ENCODE data around the gene PARL. TPM values are rescaled to one million over a fixed set of nuclear protein-coding genes. Genes with fewer than 3 reads are reported as not detected.

The PARL gene
- total and polyA plus RNA-seq, 2 donors (not counting 3 experiments of a cell fraction or from before 2014, with no cell fraction given) = 38.8 to 48.1 TPM

- intact Hi-C loops (cut with micrococcal nuclease) (loop anchor here (1.0 kb wide), 1 partner anchor 416 kb away; no protein-coding TSS in a partner anchor), dilution Hi-C loops (cut with MboI; ENCODE audit: extremely low pct_ligation_motif_present, low sequenced_read_pairs) (no loop called here)
- Histone ChIP-seq H3K27ac (ENCODE audit: insufficient read depth, low read depth, low read length) (no peak overlapping the region), H3K79me2 (ENCODE audit: control insufficient read depth, insufficient read depth, low read length) (peaks cover 31% of the 10 kb centered on the region), H4K20me1 (replicated peaks; ENCODE audit: control insufficient read depth, extremely low read depth, insufficient read depth, low read length) (no peaks in the 10 kb centered on the region), H3K9me3 (replicated peaks; ENCODE audit: control insufficient read depth, insufficient read depth, low read length) (no peaks in the 10 kb centered on the region), H3K27me3 (ENCODE audit: control insufficient read depth in 2 of 2, insufficient read depth in 2 of 2, low read length in 2 of 2) (no peaks in the 10 kb centered on the region), H3K36me3 (ENCODE audit: control insufficient read depth in 2 of 2, extremely low read depth in 1 of 2, insufficient read depth in 2 of 2, low read length in 2 of 2) (no peaks in the 10 kb centered on the region), H2AFZ (ENCODE audit: low read depth, low read length) (no peak overlapping the region), H3K9ac (replicated peaks; ENCODE audit: extremely low read depth, insufficient read depth, low read length) (no peak overlapping the region), H3K4me2 (ENCODE audit: insufficient read depth, low read length) (no peak overlapping the region), H3K4me3 (replicated peaks in 1 of 3; ENCODE audit: insufficient read depth in 1 of 3, low read depth in 1 of 3, low read length in 3 of 3) (no peak overlapping the region), H3K4me1 (ENCODE audit: control insufficient read depth, extremely low read depth, insufficient read depth, low read length) (peaks cover 11% of the 10 kb centered on the region), H3K9me1 (replicated peaks; ENCODE audit: control insufficient read depth, extremely low read depth, insufficient read depth, low read length) (no peaks in the 10 kb centered on the region)
- TF ChIP-seq EZH2 (IDR thresholded peaks at IDR 0.05; ENCODE audit: borderline replicate concordance, low read depth, low read length, severe bottlenecking) = no peak
- TF ChIP-seq FOS (IDR thresholded peaks at IDR 0.05; ENCODE audit: borderline replicate concordance, insufficient read depth, low read length) = no peak
- TF ChIP-seq POLR2A (IDR thresholded peaks at IDR 0.05; ENCODE audit: low read depth, low read length) = no peak
- TF ChIP-seq JUN (IDR thresholded peaks at IDR 0.05; ENCODE audit: borderline replicate concordance, insufficient read depth, insufficient read length, low read depth) = no peak
- no peak for TF ChIP-seq POLR2AphosphoS5 (IDR thresholded peaks at IDR 0.05; ENCODE audit: insufficient read depth, low read depth, low read length)
- TF ChIP-seq MYC (IDR thresholded peaks at IDR 0.05; ENCODE audit: low read depth, low read length) = no peak
- TF ChIP-seq CTCF (IDR thresholded peaks at IDR 0.05; ENCODE audit: extremely low read depth in 1 of 2, insufficient read depth in 1 of 2, low read depth in 1 of 2, low read length in 2 of 2) = no peak
- no peak for TF ChIP-seq MAX (IDR thresholded peaks at IDR 0.05; ENCODE audit: insufficient read depth, insufficient read length)
- TF ChIP-seq GATA2 (IDR thresholded peaks at IDR 0.05; ENCODE audit: insufficient read depth, insufficient read length, low read depth, low read length) = no peak
- FAIRE-seq (no peak), DNase-seq (ENCODE audit: low read depth, low spot score) (no peak)
- BruUV-seq (replicated peaks) = no TSS peak
- ChIA-PET POLR2A (no interaction called here), CTCF (interaction anchor here (0.7 to 3.0 kb wide), 7 partner anchors 10 to 416 kb away, joined by 3 to 16 read pairs (median 5); partner anchors contain the start of gene MAP6D1)
These were observed 1.1 kb upstream of the PARL start for GRCh38 chr3:183885766-183886165.

All from endothelial cell of umbilical vein (primary cell).